DND-41 (cell line): Measurements from ENCODE around the gene ARPC1A.
"Not testable (repeated sequence)": the region's sequence is repeated elsewhere in the genome, so short reads cannot be mapped to it uniquely, and the experiment has no call there.

ENCODE experiments used
- ATAC-seq: fragments of 200-7000 bp; cut with Tn5 transposase; 3 replicates; pipeline ENCODE4 v1.9.1; 2021; ENCODE audit warnings: low read depth; ENCODE audit not compliant: insufficient read depth
- DNase-seq: peaks from one replicate; pipeline ENCODE4 v3.0.0-alpha.2; 2020
- H2AFZ ChIP-seq: 2 replicates; pipeline ENCODE4 v1.6.0; 2012; ENCODE audit warnings: low read depth, low read length
- H3K27ac ChIP-seq: 2 replicates; pipeline ENCODE4 v1.5.1; 2012; ENCODE audit warnings: low read length, inconsistent platforms
- H3K27me3 ChIP-seq: fragments of 200-600 bp; sonication (generic); 2 replicates; pipeline ENCODE4 v1.6.0; 2012; ENCODE audit warnings: low read length, mild to moderate bottlenecking, inconsistent platforms; ENCODE audit not compliant: insufficient read depth, poor library complexity
- H3K36me3 ChIP-seq: 2 replicates; pipeline ENCODE4 v1.5.1; 2012; ENCODE audit warnings: low read length, inconsistent platforms; ENCODE audit not compliant: insufficient read depth
- H3K4me1 ChIP-seq: 2 replicates; pipeline ENCODE4 v1.5.1; 2012; ENCODE audit warnings: mild to moderate bottlenecking, low read length; ENCODE audit not compliant: insufficient read depth
- H3K4me2 ChIP-seq: 2 replicates; pipeline ENCODE4 v1.6.0; 2012; ENCODE audit warnings: mild to moderate bottlenecking, moderate library complexity, low read length, inconsistent platforms; ENCODE audit not compliant: insufficient read depth
- H3K4me3 ChIP-seq, 2 experiments: fragments of 200-600 bp in 1 of 2; shearing (Covaris generic) in 1 of 2; 2 replicates each; pipeline ENCODE4 v1.5.1; 2012 to 2016; ENCODE audit warnings: inconsistent platforms in 2 of 2, low read length in 2 of 2, mild to moderate bottlenecking in 2 of 2, low read depth in 1 of 2, moderate library complexity in 1 of 2
- H3K79me2 ChIP-seq: 2 replicates; pipeline ENCODE4 v1.6.0; 2012; ENCODE audit warnings: low read length, inconsistent platforms; ENCODE audit not compliant: insufficient read depth
- H3K9ac ChIP-seq: 2 replicates; pipeline ENCODE4 v1.6.0; 2012; ENCODE audit warnings: low read depth, mild to moderate bottlenecking, inconsistent platforms, low read length, moderate library complexity
- H3K9me3 ChIP-seq: 2 replicates; pipeline ENCODE4 v1.5.1; 2012; ENCODE audit warnings: low read length, moderate library complexity, mild to moderate bottlenecking, inconsistent platforms; ENCODE audit not compliant: insufficient read depth, severe bottlenecking
- H4K20me1 ChIP-seq: 2 replicates; pipeline ENCODE4 v1.6.0; 2012; ENCODE audit warnings: low read length; ENCODE audit not compliant: insufficient read depth
- CTCF ChIP-seq: IDR thresholded peaks from 2 replicates; pipeline ENCODE4 v1.5.1; 2012; ENCODE audit warnings: borderline replicate concordance, low read length, moderate library complexity, mild to moderate bottlenecking; ENCODE audit not compliant: poor library complexity, severe bottlenecking; ENCODE audit errors: extremely low read depth
- EZH2 ChIP-seq: IDR thresholded peaks from 3 replicates; pipeline ENCODE4 v1.6.1; 2012; ENCODE audit warnings: borderline replicate concordance, low read depth, mild to moderate bottlenecking, moderate library complexity, low read length, inconsistent platforms; ENCODE audit not compliant: severe bottlenecking

Gene ARPC1A

DNA sequence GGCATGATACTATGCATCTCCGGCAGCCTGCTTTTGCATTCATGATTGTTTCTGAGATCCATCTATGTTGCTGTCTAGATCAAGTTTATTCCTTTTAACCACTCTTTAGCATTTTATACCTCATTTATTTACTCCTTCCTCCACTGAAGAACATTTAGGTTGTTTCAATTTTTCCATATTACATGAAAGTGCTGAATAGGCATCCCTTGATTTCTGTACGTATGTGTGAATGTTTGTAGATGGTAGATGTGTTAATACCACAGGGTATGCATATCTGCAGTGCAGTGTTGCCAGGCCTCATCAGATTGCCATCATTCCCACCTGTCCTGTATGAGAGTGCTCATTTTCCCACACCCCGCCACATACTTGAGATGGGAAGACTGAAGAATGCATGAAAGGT is 13.9 kb downstream of the ARPC1A start:
- Histone ChIP-seq H3K36me3 (peaks cover 89% of the 10 kb centered on the region), H3K4me2 (no peak overlapping the region)

DNA sequence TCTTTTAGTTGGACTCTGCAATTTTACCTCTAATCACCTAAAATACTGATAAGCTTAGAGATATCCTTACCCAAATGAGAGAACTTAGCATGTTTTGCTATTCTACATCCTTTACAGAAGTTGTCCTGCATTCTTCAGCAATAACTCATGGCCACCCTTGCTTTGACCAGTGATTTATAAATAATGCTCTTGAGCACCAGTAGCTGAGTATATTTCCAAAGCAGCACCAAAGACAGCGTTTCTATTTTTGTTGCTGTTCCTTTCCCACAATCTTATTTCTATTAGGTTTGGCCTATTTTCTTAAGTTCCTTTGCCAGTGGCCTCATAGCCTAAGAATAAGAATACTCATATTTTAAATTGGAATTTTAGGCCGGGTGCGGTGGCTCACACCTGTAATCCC is 15.0 kb downstream of the ARPC1A start:
- Histone ChIP-seq H3K36me3 (peaks cover 91% of the 10 kb centered on the region), H2AFZ (no peak overlapping the region)
- TF ChIP-seq EZH2 (no peak), CTCF (no peak)

More for the DNA sequence above, 13.9 kb downstream of the ARPC1A start:
- TF ChIP-seq EZH2 = no peak
- no peak for TF ChIP-seq CTCF
- H2AFZ ChIP-seq = no peak overlapping the region
- DNase-seq (no peak), ATAC-seq (no peak)
- H3K27me3 ChIP-seq = no peaks in the 10 kb centered on the region
- no peak overlapping the region for H3K4me3 ChIP-seq
- no peaks in the 10 kb centered on the region; the same call in 1 of the 2 replicates for H4K20me1 ChIP-seq
- no peak overlapping the region for H3K27ac ChIP-seq
- H3K9ac ChIP-seq = no peak overlapping the region
- H3K9me3 ChIP-seq = no peaks in the 10 kb centered on the region
- peaks cover 19% of the 10 kb centered on the region for H3K79me2 ChIP-seq
- no peaks in the 10 kb centered on the region for H3K4me1 ChIP-seq

GRCh38 chr7:99344061-99344647 is 18.5 kb downstream of the ARPC1A start:
- Histone ChIP-seq H3K4me3 (no peak overlapping the region), H3K27me3 (no peaks in the 10 kb centered on the region), H3K4me2 (no peak overlapping the region), H3K36me3 (peaks cover 89% of the 10 kb centered on the region), H3K9me3 (no peaks in the 10 kb centered on the region), H3K27ac (no peak overlapping the region), H3K9ac (no peak overlapping the region), H3K4me1 (no peaks in the 10 kb centered on the region), H2AFZ (no peak overlapping the region), H3K79me2 (peaks cover 10% of the 10 kb centered on the region; the same call in 1 of the 2 replicates), H4K20me1 (peaks cover 3% of the 10 kb centered on the region; the same call in 1 of the 2 replicates)
- ATAC-seq (no peak), DNase-seq (no peak)
- TF ChIP-seq EZH2 (no peak), CTCF (no peak)

More for the DNA sequence above, 15.0 kb downstream of the ARPC1A start:
- Histone ChIP-seq H3K4me1 (no peaks in the 10 kb centered on the region), H3K4me2 (no peak overlapping the region), H3K27ac (no peak overlapping the region), H4K20me1 (no peaks in the 10 kb centered on the region), H3K9me3 (no peaks in the 10 kb centered on the region), H3K9ac (no peak overlapping the region), H3K79me2 (peaks cover 13% of the 10 kb centered on the region), H3K27me3 (no peaks in the 10 kb centered on the region), H3K4me3 (no peak overlapping the region)
- DNase-seq (no peak), ATAC-seq (no peak)

DNA sequence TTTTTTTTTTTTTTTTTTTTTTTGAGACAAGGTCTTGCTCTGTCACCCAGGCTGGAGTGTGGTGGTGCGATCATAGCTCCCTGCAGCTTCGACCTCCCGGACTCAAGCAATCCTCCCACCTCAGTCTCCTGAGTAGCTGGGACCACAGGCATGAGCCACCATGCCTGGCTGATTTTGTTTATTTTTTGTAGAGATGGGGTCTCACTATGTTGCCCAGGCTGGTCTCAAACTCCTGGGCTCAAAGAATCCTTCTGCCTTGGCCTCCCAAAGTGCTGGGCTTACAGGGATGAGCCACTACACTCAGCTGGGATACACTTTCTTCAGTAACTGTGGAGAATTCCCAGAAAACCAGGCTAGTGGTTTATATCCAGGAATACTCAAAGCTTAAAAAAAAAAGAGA is 24.9 kb downstream of the ARPC1A start:
- ATAC-seq, H3K4me1 ChIP-seq, H4K20me1 ChIP-seq, H2AFZ ChIP-seq, H3K27me3 ChIP-seq, H3K4me2 ChIP-seq, H3K9me3 ChIP-seq, H3K27ac ChIP-seq, H3K4me3 ChIP-seq, DNase-seq, H3K9ac ChIP-seq, H3K79me2 ChIP-seq: not testable (repeated sequence)
- peaks cover 80% of the 10 kb centered on the region for H3K36me3 ChIP-seq
